Testis (tissue), 3 donors: ENCODE results near the gene CHST13. TPM values are rescaled to one million over a fixed set of nuclear protein-coding genes. Genes with fewer than 3 reads are reported as not detected.

Source experiments
- DNase-seq: peaks from one replicate; pipeline ENCODE4 v3.0.0-alpha.2; 2019
- H3K27ac ChIP-seq, 2 donors: fragments of 200-600 bp; sonication (generic); one replicate each; pipeline ENCODE4 v1.5.1; 2019
- H3K27me3 ChIP-seq: fragments of 200-600 bp; sonication (generic); one replicate; pipeline ENCODE4 v1.5.1; 2019
- H3K36me3 ChIP-seq: fragments of 200-600 bp; sonication (generic); one replicate; pipeline ENCODE4 v1.5.1; 2017; ENCODE audit warnings: low read depth; ENCODE audit errors: missing control alignments
- H3K4me1 ChIP-seq: fragments of 200-600 bp; sonication (generic); one replicate; pipeline ENCODE4 v1.5.1; 2019
- H3K4me3 ChIP-seq, 2 donors: fragments of 200-600 bp; sonication (generic); one replicate each; pipeline ENCODE4 v1.5.1; 2017 to 2019
- H3K9me3 ChIP-seq: fragments of 200-600 bp; sonication (generic); one replicate; pipeline ENCODE4 v1.5.1; 2017
- POLR2A ChIP-seq: fragments of 450-650 bp; IDR thresholded peaks from one replicate; pipeline ENCODE4 v1.6.1; 2017; ENCODE audit warnings: antibody characterized with exemption, mild to moderate bottlenecking, moderate library complexity
- WGBS, 2 donors: methylation state at CpG; one replicate each; pipeline ENCODE4 v1.1.5; 2018; 5-methylcytosine and 5-hydroxymethylcytosine counted together
- intact Hi-C: fragments of 100-400 bp; cut with DNase I; formaldehyde crosslinking; loops from one replicate; pipeline ENCODE4 v1.15.1; 2023; ENCODE audit warnings: low total_unique reads
- polyA plus RNA-seq: library from polyadenylated mRNA; stranded (reverse); fragments of 350-450 nt; fragmentation: Illumina TruSeq; extraction: RNeasy Lipid Tissue Mini Kit (QIAGEN cat#74804); gene quantifications from one replicate; pipeline ENCODE4 v1.2.3, GENCODE V29; 2014; ENCODE audit warnings: low read depth, low replicate concordance; ENCODE audit not compliant: insufficient read depth
- total RNA-seq, 2 donors: library from RNA; depleted of rRNA; stranded (reverse); fragments of >200 nt; gene quantifications; one replicate each; pipeline ENCODE4 v1.2.3, GENCODE V29; 2016
- TF ChIP-seq, protein P1 (sequence below), 3 experiments: fragments of 450-650 bp in 2 of 3; fragments of 200-600 bp in 1 of 3; sonication (generic) in 1 of 3; IDR thresholded peaks; one replicate each; pipeline ENCODE4 v1.5.1; 2016 to 2019; ENCODE audit warnings: antibody characterized with exemption in 3 of 3, mild to moderate bottlenecking in 2 of 3, moderate library complexity in 1 of 3

Gene CHST13
- total and polyA plus RNA-seq, 3 donors from 2014 or later: 13.3 to 21.7 (median 21.4) TPM

DNA sequence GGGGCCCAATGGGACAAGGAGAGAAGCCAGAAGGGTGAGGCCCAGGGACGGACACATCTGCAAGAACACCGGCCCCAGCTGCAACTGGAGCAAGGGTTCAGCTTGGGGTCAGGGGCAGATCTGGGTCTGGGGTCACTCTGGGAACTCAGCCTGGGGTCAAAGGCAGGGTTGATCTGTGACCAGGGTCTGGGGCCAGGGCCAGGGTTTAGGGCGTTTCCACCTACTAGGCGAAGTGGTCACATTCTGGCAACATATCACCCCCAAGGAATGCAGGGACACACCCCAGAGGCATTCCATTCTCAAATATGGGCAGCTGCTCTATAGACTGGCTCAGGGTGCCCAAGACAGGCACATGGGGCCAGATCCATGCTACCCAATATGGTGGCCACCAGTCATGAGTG lies 15.4 kb upstream of the CHST13 start:
- Histone ChIP-seq H3K27ac (no peak overlapping the region), H3K36me3 (no peaks in the 10 kb centered on the region), H3K4me1 (peaks cover 11% of the 10 kb centered on the region), H3K9me3 (no peaks in the 10 kb centered on the region), H3K27me3 (no peaks in the 10 kb centered on the region), H3K4me3 (no peak overlapping the region)
- DNase-seq: no peak
- no peak for TF ChIP-seq POLR2A
- TF ChIP-seq, protein P1, sequence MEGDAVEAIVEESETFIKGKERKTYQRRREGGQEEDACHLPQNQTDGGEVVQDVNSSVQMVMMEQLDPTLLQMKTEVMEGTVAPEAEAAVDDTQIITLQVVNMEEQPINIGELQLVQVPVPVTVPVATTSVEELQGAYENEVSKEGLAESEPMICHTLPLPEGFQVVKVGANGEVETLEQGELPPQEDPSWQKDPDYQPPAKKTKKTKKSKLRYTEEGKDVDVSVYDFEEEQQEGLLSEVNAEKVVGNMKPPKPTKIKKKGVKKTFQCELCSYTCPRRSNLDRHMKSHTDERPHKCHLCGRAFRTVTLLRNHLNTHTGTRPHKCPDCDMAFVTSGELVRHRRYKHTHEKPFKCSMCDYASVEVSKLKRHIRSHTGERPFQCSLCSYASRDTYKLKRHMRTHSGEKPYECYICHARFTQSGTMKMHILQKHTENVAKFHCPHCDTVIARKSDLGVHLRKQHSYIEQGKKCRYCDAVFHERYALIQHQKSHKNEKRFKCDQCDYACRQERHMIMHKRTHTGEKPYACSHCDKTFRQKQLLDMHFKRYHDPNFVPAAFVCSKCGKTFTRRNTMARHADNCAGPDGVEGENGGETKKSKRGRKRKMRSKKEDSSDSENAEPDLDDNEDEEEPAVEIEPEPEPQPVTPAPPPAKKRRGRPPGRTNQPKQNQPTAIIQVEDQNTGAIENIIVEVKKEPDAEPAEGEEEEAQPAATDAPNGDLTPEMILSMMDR (IDR thresholded peaks at IDR 0.05): no peak
- WGBS, 2 donors: 91 to 93% methylated on average over 3 to 4 of the region's 4 CpGs
- intact Hi-C loops: no loop called here

DNA sequence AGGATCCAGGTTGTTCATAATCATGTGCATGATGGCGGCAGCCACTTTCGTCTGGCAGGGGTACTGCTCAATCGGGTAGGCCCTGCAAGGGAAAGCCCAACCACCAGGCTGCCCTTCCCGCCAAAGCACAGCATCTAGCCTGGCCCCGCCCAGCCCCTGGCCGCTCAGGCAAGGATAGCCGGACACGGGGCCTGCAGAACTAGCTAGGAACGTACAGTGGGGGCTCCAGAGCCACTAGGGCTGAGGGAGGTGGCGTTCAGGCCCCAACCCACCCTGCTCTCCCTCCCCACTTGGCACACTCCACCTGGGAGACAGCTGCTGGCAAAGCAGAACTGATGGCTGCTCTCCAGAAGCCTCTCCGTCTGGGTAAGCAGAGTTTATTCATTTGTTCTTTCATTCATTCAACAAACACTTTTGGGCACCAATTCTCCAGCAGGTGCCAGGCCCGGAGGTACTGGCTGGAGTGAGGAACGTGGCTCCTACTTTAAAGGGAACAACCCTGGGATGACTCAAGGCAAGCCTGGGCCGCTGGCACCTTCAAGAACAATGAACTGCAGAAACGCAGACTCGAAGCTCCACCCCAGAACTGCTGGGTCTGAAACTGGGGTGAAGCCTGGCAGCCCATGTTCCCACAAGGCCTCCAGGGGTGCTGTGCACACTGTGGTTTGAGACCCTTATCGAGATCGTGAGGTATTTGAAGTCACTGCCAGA lies 14.2 kb upstream of the CHST13 start:
- no peaks in the 10 kb centered on the region for H3K36me3 ChIP-seq
- DNase-seq: no peak
- intact Hi-C loops: no loop called here
- no peaks in the 10 kb centered on the region for H3K27me3 ChIP-seq
- 54 to 71% methylated on average over 8 to 18 of the region's 18 CpGs for WGBS, 2 donors
- no peaks in the 10 kb centered on the region for H3K9me3 ChIP-seq
- TF ChIP-seq POLR2A: no peak
- TF ChIP-seq, protein P1 (IDR thresholded peaks at IDR 0.05): no peak
- no peak overlapping the region for H3K4me3 ChIP-seq
- peaks cover 11% of the 10 kb centered on the region for H3K4me1 ChIP-seq
- H3K27ac ChIP-seq: no peak overlapping the region

DNA sequence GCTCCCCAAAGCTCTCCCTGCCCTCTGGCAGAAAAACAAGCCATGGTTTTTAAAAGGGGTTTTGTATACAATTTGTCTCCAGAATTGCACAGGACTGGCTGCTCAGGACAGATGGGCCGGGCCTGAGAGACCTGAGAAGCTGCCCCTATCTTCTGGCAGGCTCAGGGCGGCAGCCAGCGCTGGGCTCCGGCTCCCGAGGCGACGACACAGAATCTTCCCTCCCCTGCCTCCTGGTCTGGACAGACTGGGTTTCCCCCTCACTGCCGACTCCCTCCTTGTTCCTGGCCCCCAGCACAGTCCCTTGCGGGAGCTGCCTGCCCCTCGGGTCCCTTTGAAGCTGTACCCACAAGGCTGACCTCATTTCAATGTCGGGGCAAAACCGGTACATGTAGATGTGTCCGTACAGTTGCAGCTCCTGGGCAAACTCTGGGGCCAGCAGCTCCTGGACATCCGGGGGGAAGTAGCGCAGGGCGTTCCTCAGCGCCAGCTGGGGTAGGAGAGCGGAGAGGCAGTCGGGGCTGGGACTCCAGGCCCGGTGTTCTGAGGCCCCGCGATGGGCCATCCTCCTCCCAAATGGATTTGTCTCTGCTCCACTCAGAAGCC lies 13.5 kb upstream of the CHST13 start:
- TF ChIP-seq POLR2A: no peak
- TF ChIP-seq, protein P1 (IDR thresholded peaks at IDR 0.05): no peak
- 70 to 73% methylated on average over 8 to 22 of the region's 22 CpGs for WGBS, 2 donors
- Histone ChIP-seq H3K4me3 (no peak overlapping the region), H3K36me3 (no peaks in the 10 kb centered on the region), H3K4me1 (peaks cover 11% of the 10 kb centered on the region), H3K9me3 (no peaks in the 10 kb centered on the region), H3K27me3 (no peaks in the 10 kb centered on the region), H3K27ac (no peak overlapping the region)
- DNase-seq: no peak
- intact Hi-C loops: no loop called here

DNA sequence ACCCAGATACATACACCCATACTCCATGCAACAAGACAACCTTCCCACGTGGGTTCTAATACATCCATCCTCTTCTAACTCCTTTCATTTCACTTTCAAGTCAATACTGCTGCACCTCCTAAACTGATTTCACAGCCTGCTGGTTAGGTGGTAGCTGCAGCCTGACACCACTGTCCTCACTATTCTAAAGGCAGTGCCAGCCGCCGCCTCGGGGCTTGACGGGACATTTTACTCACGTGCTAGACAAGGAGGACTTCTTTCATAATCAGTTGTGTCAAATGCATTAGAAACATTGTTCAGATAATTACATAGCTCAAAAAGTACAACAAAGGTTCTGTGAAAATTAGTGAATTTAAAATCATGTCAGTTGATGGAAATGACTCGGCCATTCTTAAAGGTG lies 12.7 kb upstream of the CHST13 start:
- Histone ChIP-seq H3K9me3 (no peaks in the 10 kb centered on the region), H3K36me3 (no peaks in the 10 kb centered on the region), H3K4me1 (peaks cover 11% of the 10 kb centered on the region), H3K4me3 (no peak overlapping the region), H3K27me3 (no peaks in the 10 kb centered on the region), H3K27ac (no peak overlapping the region)
- peak; percentile 42 for DNase-seq
- TF ChIP-seq POLR2A: no peak
- TF ChIP-seq, protein P1 (IDR thresholded peaks at IDR 0.05): no peak
- 49 to 69% methylated on average over 7 of the region's 7 CpGs for WGBS, 2 donors
- intact Hi-C loops: no loop called here
